Psoas muscle (tissue), 8 donors: ENCODE results near the gene RHD. TPM values are rescaled to one million over a fixed set of nuclear protein-coding genes. Genes with fewer than 3 reads are reported as not detected.
"Not testable (repeated sequence)": the region's sequence is repeated elsewhere in the genome, so short reads cannot be mapped to it uniquely, and the experiment has no call there.

Experiments
- ATAC-seq, 4 donors: fragments of 200-7000 bp; cut with Tn5 transposase; one replicate each; pipeline ENCODE4 v1.9.1; 2020; ENCODE audit warnings: moderate library complexity in 3 of 4, mild to moderate bottlenecking in 2 of 4
- DNase-seq, 2 donors: peaks; one replicate each; pipeline ENCODE4 v3.0.0-alpha.2; 2020
- H3K27ac ChIP-seq: fragments of 200-600 bp; one replicate; pipeline ENCODE4 v1.8.0; 2022
- H3K27me3 ChIP-seq, 3 donors: fragments of 200-600 bp in 1 of 3; one replicate each; pipeline versions ENCODE4 v1.6.1 to v1.8.0; 2013 to 2022; ENCODE audit warnings: low read length in 2 of 3, mild to moderate bottlenecking in 2 of 3, moderate library complexity in 1 of 3; ENCODE audit not compliant: insufficient read depth in 3 of 3
- H3K36me3 ChIP-seq, 2 donors: fragments of 200-600 bp in 1 of 2; one replicate each; pipeline versions ENCODE4 v1.6.1 to v1.8.0; 2013 to 2022; ENCODE audit warnings: low read depth in 1 of 2, mild to moderate bottlenecking in 1 of 2, moderate library complexity in 1 of 2; ENCODE audit not compliant: insufficient read depth in 1 of 2
- H3K4me1 ChIP-seq: fragments of 200-600 bp; one replicate; pipeline ENCODE4 v1.8.0; 2022
- H3K4me3 ChIP-seq: fragments of 200-600 bp; one replicate; pipeline ENCODE4 v1.8.0; 2022; ENCODE audit warnings: mild to moderate bottlenecking
- H3K9me3 ChIP-seq: fragments of 200-600 bp; one replicate; pipeline ENCODE4 v1.8.0; 2022
- CTCF ChIP-seq: fragments of 200-600 bp; IDR thresholded peaks from one replicate; pipeline ENCODE4 v1.8.0; 2022; ENCODE audit warnings: antibody characterized with exemption
- WGBS, 3 donors: extraction: QIAGEN DNeasy Blood & Tissue Kit; methylation state at CpG; one replicate each; pipeline versions ENCODE4 v1.1.6 to v1.1.7; 2013; 5-methylcytosine and 5-hydroxymethylcytosine counted together
- intact Hi-C, 2 donors: fragments of 100-400 bp; cut with DNase I; formaldehyde crosslinking; loops; one replicate each; pipeline versions ENCODE4 v1.11.0 to v1.14.2; 2022
- polyA plus RNA-seq, 3 donors: library from polyadenylated mRNA; stranded (reverse); fragments of 200-250 nt; gene quantifications; one replicate each; pipeline ENCODE4 v1.2.3, GENCODE V29; 2013
- total RNA-seq, 4 donors: library from RNA; stranded (reverse); fragmentation: NEBNext Ultra II Directional in 2 of 4; extraction: Animal tissue kit (Norgen Biotek cat#: 25700) in 2 of 4; gene quantifications; one replicate each; pipeline versions ENCODE4 v1.2.1 to v1.2.4, GENCODE V29; 2021 to 2023
- donor health status: healthy with polysubstance abuse.
- donor health status: DM: no; HTN: no; CAD: no; lungs with moderate emphysema.
- donor health status: Bipolar disorder and iron deficiency.
- donor health status: healthy.
- donor health status: DM: yes; HTN: yes; CAD: no.
- donor health status: DM: no; HTN: no; CAD: no.
- donor health status: DM: no; HTN: no; CAD: no.
- donor health status: DM: yes; HTN: yes; CAD: no.

Gene RHD
- total and polyA plus RNA-seq, 7 donors: 0.12 TPM; not detected in 6

- intact Hi-C loops: loop anchor here in 1 of 2 donors (5.0 kb wide), 1 partner anchor 591 kb away; the partner anchor contains the start of gene SRRM1
- peaks cover 8 to 32% of the 10 kb centered on the region in 2 donors for H3K36me3 ChIP-seq
- peaks cover 47% of the 10 kb centered on the region for H3K4me1 ChIP-seq
- no peak for TF ChIP-seq CTCF
- H3K9me3 ChIP-seq: no peaks in the 10 kb centered on the region
- WGBS, 3 donors: 8 to 21% (median 12%) methylated on average over 13 of the region's 13 CpGs
- peak; percentile 83 to 91 (median 86) for ATAC-seq
- H3K4me3 ChIP-seq: peak overlapping the region; percentile 90
- no peaks in the 10 kb centered on the region for H3K27me3 ChIP-seq
- DNase-seq: peak; percentile 82 to 89
- peak overlapping the region; percentile 95 for H3K27ac ChIP-seq
Measured at GRCh38 chr1:25232866-25233784, 39.2 kb upstream of the RHD start.

DNA sequence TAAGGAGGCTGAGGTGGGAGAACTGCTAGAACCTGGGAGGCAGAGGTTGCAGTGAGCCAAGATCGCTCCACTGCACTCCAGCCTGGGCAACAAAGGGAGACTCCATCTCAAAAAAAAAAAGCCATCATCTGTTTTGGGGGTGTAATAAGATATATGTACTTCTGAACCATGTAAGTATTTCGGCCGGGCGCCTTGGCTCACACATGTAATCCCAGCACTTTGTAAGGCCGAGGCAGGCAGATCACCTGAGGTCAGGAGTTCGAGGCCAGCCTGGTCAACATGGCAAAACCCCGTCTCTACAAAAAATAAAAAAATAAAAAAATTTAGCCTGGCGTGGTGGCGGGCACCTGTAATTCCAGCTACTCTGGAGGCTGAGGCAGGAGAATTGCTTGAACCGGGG is 36.9 kb upstream of the RHD start:
- DNase-seq, intact Hi-C loops: not testable (repeated sequence)
- 72 to 86% (median 75%) methylated on average over 10 of the region's 10 CpGs for WGBS, 3 donors

GRCh38 chr1:25236261-25236660 is 36.0 kb upstream of the RHD start:
- WGBS, 3 donors: 88 to 93% (median 90%) methylated on average over 7 of the region's 7 CpGs
- H3K9me3 ChIP-seq, intact Hi-C loops, ATAC-seq, H3K36me3 ChIP-seq, H3K4me3 ChIP-seq, H3K27me3 ChIP-seq, DNase-seq: not testable (repeated sequence)
- Histone ChIP-seq H3K27ac (peak overlapping the region; percentile 95), H3K4me1 (peaks cover 65% of the 10 kb centered on the region)

More for the DNA sequence above, 36.9 kb upstream of the RHD start:
- H3K27me3 ChIP-seq, H3K9me3 ChIP-seq, ATAC-seq, H3K4me3 ChIP-seq, H3K36me3 ChIP-seq: not testable (repeated sequence)
- Histone ChIP-seq H3K27ac (peak overlapping the region; percentile 95), H3K4me1 (peaks cover 61% of the 10 kb centered on the region)

DNA sequence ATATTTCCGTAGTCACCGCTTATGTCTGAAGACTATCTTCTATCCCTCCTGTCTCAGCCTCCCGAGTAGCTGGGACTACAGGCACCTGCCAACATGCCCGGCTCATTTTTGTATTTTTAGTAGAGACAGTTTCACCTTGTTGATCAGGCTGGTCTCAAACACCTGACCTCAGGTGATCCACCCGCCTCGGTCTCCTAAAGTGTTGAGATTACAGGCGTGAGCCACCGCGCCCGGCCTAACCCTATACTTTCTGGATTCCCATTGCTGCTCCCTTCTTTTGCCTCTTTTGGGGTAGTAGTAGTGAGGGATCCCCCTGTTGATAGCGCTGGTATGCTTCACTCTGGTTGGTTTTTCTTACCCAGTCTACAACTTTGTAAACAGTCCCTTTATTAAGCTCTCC is 34.3 kb upstream of the RHD start:
- Histone ChIP-seq H3K27me3 (no peaks in the 10 kb centered on the region), H3K9me3 (no peaks in the 10 kb centered on the region), H3K4me1 (peaks cover 66% of the 10 kb centered on the region), H3K4me3 (no peak overlapping the region), H3K27ac (peak overlapping the region; percentile 95), H3K36me3 (peaks cover 0 to 23% of the 10 kb centered on the region in 2 donors)
- TF ChIP-seq CTCF: no peak
- intact Hi-C loops: no loop called here
- 79 to 89% (median 82%) methylated on average over 11 of the region's 11 CpGs for WGBS, 3 donors
- ATAC-seq: no peak
- DNase-seq: no peak

GRCh38 chr1:25239681-25240541 is 32.4 kb upstream of the RHD start:
- peak overlapping the region; percentile 70 for H3K4me3 ChIP-seq
- ATAC-seq (peak; percentile 92 to 93 (median 92)), DNase-seq (peak; percentile 93 to 97)
- peak; percentile 69 for TF ChIP-seq CTCF
- H3K4me1 ChIP-seq: peaks cover 71% of the 10 kb centered on the region
- H3K27ac ChIP-seq: peak overlapping the region; percentile 95
- H3K27me3 ChIP-seq: no peaks in the 10 kb centered on the region
- peaks cover 6 to 42% of the 10 kb centered on the region in 2 donors for H3K36me3 ChIP-seq
- no peaks in the 10 kb centered on the region for H3K9me3 ChIP-seq
- WGBS, 3 donors: 1 to 2% (median 1%) methylated on average over 41 of the region's 41 CpGs
- intact Hi-C loops: loop anchor here (5.0 to 10.0 kb wide), 3 partner anchors 97 to 565 kb away; partner anchors contain the start of genes MACO1 (in 1 of the 2), SELENON (in 1 of the 2) and TMEM50A (in 1 of the 2)
